Activated CD4-positive, alpha-beta T cell treated with anti-CD3 and anti-CD28 coated beads, Interleukin-2, amount 10 ng/mL, durations not matched to agents 24 days and 14 days (primary cell): ENCODE results near the gene RANBP3L. TPM values are rescaled to one million over a fixed set of nuclear protein-coding genes. Genes with fewer than 3 reads are reported as not detected.
"Not testable (repeated sequence)": the region's sequence is repeated elsewhere in the genome, so short reads cannot be mapped to it uniquely, and the experiment has no call there.

Source experiments
- DNase-seq: peaks from one replicate; pipeline ENCODE4 v3.0.0; 2022
- H3K27ac Mint-ChIP-seq: one replicate; pipeline ENCODE4 v1.8.0; 2022; ENCODE audit warnings: mild to moderate bottlenecking, mixed read lengths
- H3K27me3 Mint-ChIP-seq: one replicate; pipeline ENCODE4 v1.8.0; 2022; ENCODE audit warnings: mixed read lengths
- H3K36me3 Mint-ChIP-seq: one replicate; pipeline ENCODE4 v1.8.0; 2022; ENCODE audit warnings: low read depth, mild to moderate bottlenecking, mixed read lengths
- H3K4me1 Mint-ChIP-seq: one replicate; pipeline ENCODE4 v1.8.0; 2021; ENCODE audit warnings: mixed read lengths
- H3K4me3 Mint-ChIP-seq: one replicate; pipeline ENCODE4 v1.8.0; 2022; ENCODE audit warnings: mild to moderate bottlenecking, moderate library complexity, mixed read lengths
- H3K9me3 Mint-ChIP-seq: one replicate; pipeline ENCODE4 v1.8.0; 2021; ENCODE audit warnings: mixed read lengths
- intact Hi-C: fragments of 100-400 bp; cut with micrococcal nuclease; formaldehyde crosslinking; loops from one replicate; pipeline ENCODE4 v1.15.1; 2023
- total RNA-seq: library from RNA; stranded (reverse); gene quantifications from 2 replicates; pipeline ENCODE4 v1.2.3, GENCODE V29; 2022

Gene RANBP3L
- total RNA-seq, 1 donor from 2014 or later, result not detected

DNA sequence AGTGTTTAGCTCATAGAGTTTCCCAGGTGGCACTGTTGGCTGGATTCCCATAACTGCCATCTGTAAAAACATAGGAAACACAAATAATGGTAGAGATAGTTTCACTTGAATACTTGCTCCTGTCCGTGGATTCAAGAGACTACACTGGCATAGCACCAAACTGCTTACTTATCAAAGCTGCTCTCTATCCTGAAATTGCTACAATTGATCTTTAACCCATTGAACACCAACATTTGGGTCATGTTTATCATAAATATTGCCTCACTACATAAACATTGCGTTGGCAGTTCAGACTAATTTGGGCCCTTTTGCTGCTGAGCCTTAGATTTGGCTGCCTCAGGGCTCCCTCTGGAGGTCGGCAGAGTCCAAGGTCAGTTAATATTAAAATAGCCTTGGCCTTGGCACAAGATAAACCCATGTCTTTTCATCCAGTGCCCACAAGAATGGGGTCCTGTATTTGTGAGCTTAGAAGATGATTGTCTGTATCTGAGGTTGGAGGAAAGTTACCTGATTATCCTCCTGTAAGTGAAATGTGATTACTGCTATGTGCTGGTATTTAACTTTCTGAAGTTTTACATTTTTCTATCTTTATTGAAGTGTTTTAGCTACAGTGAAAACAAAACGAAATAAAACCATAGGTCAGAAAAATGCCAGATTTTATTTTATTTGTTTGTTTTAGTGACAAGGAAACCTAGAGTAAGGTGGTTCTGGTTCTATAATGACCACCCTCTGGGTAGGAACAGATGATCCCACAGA, 4.0 kb upstream of the RANBP3L start:
- H3K9me3 Mint-ChIP-seq, result no peaks in the 10 kb centered on the region
- H3K4me3 Mint-ChIP-seq, result no peak overlapping the region
- DNase-seq, result peak; percentile 65
- peaks cover 17% of the 10 kb centered on the region for H3K27me3 Mint-ChIP-seq
- intact Hi-C loops, result loop anchor here (2.0 to 5.0 kb wide), 2 partner anchors 41 to 228 kb away; no protein-coding TSS in a partner anchor
- H3K4me1 Mint-ChIP-seq, result no peaks in the 10 kb centered on the region
- H3K36me3 Mint-ChIP-seq, result no peaks in the 10 kb centered on the region
- no peak overlapping the region for H3K27ac Mint-ChIP-seq

DNA sequence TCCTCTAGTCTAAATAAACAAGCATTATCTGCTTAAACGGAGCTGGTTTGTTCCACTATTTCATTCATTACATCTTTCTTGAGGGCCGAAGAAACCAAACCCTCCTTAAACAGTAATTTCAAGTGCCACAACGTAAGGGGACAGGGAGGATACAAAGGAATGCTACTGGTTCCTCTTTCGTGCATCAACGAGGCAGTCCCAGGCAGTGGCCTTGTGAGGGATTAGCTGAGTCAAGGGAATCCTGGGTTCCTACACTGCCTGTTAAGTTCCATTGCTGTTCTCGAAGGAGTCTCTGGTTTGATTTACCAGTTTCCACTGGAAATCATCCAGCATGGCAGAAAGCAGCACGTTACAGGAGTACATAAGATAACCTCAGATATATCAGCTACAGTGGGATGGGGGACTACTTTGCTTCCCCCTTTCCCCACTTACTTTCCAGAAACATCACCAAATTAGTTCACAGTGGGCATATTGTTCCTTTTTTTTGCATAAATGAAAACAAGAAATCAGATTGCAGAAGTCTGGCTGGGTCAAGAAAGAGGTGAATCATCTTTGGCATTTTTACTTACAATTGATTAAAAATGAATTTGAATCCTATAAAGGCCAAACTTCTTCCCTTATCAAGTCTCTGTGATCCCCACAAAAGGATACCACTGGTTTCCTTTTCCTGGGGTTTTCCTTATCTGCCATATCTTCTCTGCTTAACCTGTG, 2.5 kb upstream of the RANBP3L start:
- intact Hi-C loops, result loop anchor here (2.0 kb wide), 1 partner anchor 39 kb away; no protein-coding TSS in a partner anchor
- no peaks in the 10 kb centered on the region for H3K9me3 Mint-ChIP-seq
- H3K4me1 Mint-ChIP-seq, result no peaks in the 10 kb centered on the region
- H3K27ac Mint-ChIP-seq, result no peak overlapping the region
- H3K4me3 Mint-ChIP-seq, result no peak overlapping the region
- no peaks in the 10 kb centered on the region for H3K36me3 Mint-ChIP-seq
- no peak for DNase-seq
- H3K27me3 Mint-ChIP-seq, result peaks cover 13% of the 10 kb centered on the region

DNA sequence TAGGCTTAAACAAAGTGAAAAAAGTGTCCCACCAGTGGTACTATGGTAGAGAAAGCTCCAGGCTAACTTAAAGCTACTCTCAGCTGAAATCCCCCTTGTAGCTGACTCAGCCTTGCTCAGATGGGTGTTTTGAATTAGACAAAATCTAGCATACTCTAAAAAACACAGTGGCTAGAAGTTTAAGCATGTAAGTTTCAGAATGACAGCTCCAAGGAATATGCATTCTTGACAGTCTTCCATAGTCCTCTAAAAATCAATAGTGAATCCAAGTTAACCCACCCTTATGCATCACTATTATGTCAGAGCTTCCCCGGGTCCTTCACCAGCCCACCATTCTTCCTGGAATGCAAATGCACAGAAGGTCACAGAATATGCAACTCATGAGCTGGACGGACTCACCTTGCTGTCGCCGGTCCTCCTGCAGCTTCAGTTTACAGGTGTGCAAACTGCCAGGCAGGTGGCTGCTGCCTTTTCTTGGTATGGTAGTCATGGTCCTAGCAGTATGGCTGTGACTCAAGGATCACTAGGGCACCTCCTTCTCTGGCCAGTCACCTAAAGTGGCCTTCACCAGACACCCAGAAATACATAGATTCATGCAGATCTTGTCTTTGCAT, 668 bp downstream of the RANBP3L start:
- H3K27me3 Mint-ChIP-seq, result peaks cover 11% of the 10 kb centered on the region
- no peaks in the 10 kb centered on the region for H3K9me3 Mint-ChIP-seq
- DNase-seq, result no peak
- no peaks in the 10 kb centered on the region for H3K4me1 Mint-ChIP-seq
- H3K27ac Mint-ChIP-seq, result no peak overlapping the region
- intact Hi-C loops, result no loop called here
- H3K36me3 Mint-ChIP-seq, result no peaks in the 10 kb centered on the region
- H3K4me3 Mint-ChIP-seq, result no peak overlapping the region

DNA sequence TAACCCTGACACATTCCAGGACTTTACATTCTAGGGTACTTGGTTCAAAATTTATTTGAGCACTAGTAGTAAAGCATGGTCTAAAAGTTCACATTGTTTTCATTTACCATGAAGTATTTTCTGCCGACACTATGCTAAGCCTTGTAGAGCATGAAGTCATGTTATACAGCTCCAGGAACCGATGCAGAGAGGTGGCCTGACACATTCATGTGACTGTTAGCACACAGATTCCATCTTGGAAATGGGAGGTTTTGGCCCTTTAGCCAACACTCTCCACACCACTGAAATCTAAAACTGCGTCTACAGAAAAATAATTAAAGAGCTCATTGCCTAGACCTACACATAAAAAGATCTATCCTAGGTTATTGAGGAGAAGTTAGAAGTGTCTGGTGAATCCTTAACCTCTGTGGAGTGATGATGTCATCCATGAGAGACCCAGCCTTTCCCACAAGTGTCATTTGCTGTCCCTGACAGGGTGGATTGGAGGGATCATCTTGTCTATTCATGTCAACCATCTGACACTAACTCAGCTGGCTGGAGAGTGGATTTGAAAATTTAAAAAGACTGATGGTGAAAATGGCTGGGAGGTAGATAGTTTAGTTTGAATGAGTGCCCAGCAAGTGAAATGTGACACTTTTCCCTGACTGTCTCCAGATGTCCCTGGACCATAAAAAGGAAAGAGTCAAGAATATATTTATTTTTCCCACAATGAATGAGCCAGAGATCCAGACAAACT, 1.3 kb downstream of the RANBP3L start:
- Mint-ChIP-seq H3K9me3 (no peaks in the 10 kb centered on the region), H3K4me3 (no peak overlapping the region), H3K27me3 (peaks cover 9% of the 10 kb centered on the region), H3K36me3 (no peaks in the 10 kb centered on the region), H3K27ac (no peak overlapping the region), H3K4me1 (no peaks in the 10 kb centered on the region)
- intact Hi-C loops, result no loop called here
- DNase-seq, result no peak

DNA sequence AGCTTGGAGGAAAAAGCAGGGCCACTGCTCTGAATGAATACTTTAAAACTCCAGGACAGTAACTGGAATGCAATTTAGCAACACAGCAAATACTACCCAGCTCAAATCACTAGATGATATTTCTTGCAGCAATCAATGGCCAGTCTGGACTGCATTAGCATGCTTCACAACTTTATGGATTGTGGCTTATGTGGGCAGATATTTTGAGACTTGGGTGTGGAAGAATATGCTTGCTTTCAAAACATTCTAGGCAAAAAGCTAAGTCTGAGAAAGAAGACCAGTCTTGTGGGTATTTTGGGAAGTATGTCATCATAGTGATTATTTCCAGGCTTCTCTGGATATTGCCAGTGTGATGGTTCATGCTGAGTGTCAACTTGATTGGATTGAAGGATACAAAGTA, 3.1 kb downstream of the RANBP3L start:
- no peak overlapping the region for H3K4me3 Mint-ChIP-seq
- no peaks in the 10 kb centered on the region for H3K4me1 Mint-ChIP-seq
- intact Hi-C loops, result no loop called here
- no peaks in the 10 kb centered on the region for H3K36me3 Mint-ChIP-seq
- H3K27ac Mint-ChIP-seq, result no peak overlapping the region
- peaks cover 9% of the 10 kb centered on the region for H3K27me3 Mint-ChIP-seq
- DNase-seq, result no peak
- no peaks in the 10 kb centered on the region for H3K9me3 Mint-ChIP-seq

DNA sequence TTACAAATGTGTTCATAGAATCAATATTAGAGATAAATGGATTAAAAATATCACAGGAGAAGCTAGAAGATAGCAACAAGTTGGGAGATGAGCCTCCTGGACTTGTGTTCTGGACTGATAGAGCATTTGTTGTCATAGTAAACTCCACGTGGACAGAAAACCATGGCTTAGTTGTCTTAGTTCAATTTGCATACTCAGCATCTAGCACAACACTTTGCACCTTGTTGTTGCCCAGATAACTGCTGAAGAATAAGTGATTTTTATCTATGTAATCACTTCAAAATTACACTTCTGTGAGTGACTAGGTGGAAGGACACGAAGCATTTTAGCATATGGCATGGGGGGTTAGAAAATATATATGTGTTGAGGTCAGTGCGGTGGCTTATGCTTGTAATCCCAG, 4.0 kb downstream of the RANBP3L start:
- no peak for DNase-seq
- Mint-ChIP-seq H3K4me3 (no peak overlapping the region), H3K4me1 (no peaks in the 10 kb centered on the region), H3K27me3 (peaks cover 9% of the 10 kb centered on the region), H3K36me3 (no peaks in the 10 kb centered on the region), H3K27ac (no peak overlapping the region), H3K9me3 (no peaks in the 10 kb centered on the region)
- intact Hi-C loops, result no loop called here

DNA sequence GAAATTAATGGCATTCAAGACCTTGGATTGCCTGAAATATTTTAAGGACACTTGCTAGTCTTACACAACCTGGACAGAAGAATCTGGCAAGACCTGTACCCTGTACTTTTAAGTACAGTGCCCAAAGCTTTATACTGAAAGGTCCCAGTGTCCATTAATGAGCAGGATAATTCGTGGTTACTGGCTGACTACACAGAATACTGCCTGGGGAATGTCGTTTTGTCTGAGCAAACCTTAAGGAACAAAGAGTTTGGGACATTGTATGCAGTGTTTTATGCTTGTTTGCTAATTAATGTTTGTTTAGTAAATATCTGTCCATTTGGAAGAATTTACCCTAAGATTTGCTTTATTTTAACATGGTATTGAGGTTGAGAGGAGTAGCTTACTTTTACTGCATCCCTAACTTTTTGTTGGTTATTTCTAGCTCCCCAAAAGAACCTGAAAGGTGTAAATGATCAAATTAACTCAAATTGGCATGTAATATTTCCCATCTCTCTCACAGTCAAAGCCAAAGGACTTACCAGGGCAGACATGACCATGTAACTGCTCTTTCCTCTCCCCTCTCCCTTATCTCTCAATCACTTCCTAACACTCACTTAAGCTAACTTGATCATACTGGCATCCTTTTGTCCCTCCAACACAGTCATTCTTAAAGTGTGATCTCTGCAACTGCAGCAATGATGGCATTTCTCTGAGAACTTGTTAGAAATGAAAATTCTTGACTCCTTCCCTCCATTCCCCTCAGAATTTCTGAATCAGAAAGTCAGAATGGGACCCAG, 15.7 kb downstream of the RANBP3L start:
- Mint-ChIP-seq H3K4me1 (no peaks in the 10 kb centered on the region), H3K4me3 (no peak overlapping the region), H3K27ac (no peak overlapping the region), H3K9me3 (no peaks in the 10 kb centered on the region), H3K36me3 (no peaks in the 10 kb centered on the region), H3K27me3 (peaks cover 11% of the 10 kb centered on the region)
- no peak for DNase-seq
- intact Hi-C loops, result no loop called here

DNA sequence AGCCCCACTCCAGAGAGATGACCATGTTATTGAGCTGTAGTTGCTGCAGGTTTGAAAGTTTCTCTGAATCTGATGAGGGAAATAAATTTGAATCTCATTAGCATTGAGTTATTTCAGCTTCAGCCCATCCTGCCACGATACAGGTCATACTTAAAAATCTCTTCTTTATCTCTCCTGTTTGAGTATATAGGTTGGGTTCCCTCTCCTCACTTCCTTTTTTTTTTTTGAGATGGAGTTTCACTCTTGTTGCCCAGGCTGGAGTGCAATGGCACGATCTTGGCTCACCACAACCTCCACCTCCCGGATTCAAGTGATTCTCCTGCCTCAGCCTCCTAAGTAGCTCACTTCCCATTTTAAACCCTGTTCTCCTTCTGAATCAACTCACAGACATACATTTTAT, 17.9 kb downstream of the RANBP3L start:
- intact Hi-C loops, H3K4me1 Mint-ChIP-seq, H3K9me3 Mint-ChIP-seq, DNase-seq, H3K4me3 Mint-ChIP-seq, H3K27ac Mint-ChIP-seq, H3K36me3 Mint-ChIP-seq: not testable (repeated sequence)
- peaks cover 16% of the 10 kb centered on the region for H3K27me3 Mint-ChIP-seq

DNA sequence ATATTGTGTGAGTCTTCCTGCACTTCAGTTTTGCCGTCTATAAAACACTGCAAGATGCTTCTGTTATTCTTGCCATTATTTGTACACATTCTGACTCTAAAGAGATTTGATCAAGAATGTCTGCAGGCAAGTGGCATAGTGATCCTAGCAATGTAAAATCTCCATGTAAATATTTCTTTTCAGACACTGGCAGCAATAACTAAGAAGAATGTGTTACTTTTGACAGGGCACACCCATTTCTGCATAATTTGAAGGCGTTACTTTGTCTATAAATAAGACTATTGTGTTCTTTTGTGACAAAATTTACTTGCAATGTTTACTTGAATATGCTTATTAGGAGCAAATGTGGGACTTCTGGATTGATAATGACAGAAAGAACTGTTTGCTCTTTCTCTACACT, 20.1 kb downstream of the RANBP3L start:
- Mint-ChIP-seq H3K27me3 (peaks cover 17% of the 10 kb centered on the region), H3K9me3 (no peaks in the 10 kb centered on the region), H3K4me3 (no peak overlapping the region), H3K27ac (no peak overlapping the region), H3K36me3 (no peaks in the 10 kb centered on the region), H3K4me1 (no peaks in the 10 kb centered on the region)
- DNase-seq, result no peak
- intact Hi-C loops, result no loop called here

DNA sequence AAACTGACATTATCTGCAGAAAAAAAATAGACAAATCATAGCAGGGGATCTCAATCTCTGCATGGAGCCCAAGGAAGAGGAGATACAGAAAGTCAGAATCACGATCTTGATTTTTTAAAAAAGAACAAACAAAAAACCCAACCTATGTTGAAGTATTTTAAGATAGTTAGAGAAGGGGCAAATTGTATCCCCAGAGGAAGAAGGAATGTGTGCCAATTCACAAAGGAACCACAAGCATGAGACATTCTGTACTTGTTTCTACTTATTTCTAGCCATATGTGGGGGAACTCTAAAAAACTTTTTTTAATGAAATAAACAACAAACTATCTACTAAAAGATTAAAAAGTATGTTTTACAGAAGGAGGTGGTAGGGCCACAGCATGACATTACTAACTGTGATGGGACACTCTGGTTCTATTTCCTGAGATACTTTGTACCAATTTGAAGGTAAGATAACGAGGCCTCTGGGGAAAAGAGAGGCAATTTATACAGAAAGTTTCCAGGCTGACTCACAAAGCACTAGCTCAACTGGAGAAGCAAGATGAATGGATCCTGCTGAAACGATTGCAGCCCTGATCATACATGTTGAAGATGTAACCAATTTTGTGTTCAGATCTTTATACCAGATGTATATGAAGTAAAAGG, 22.5 kb downstream of the RANBP3L start:
- Mint-ChIP-seq H3K4me1 (no peaks in the 10 kb centered on the region), H3K27me3 (peaks cover 26% of the 10 kb centered on the region), H3K9me3 (no peaks in the 10 kb centered on the region), H3K4me3 (no peak overlapping the region), H3K36me3 (no peaks in the 10 kb centered on the region), H3K27ac (no peak overlapping the region)
- no peak for DNase-seq
- intact Hi-C loops, result no loop called here

DNA sequence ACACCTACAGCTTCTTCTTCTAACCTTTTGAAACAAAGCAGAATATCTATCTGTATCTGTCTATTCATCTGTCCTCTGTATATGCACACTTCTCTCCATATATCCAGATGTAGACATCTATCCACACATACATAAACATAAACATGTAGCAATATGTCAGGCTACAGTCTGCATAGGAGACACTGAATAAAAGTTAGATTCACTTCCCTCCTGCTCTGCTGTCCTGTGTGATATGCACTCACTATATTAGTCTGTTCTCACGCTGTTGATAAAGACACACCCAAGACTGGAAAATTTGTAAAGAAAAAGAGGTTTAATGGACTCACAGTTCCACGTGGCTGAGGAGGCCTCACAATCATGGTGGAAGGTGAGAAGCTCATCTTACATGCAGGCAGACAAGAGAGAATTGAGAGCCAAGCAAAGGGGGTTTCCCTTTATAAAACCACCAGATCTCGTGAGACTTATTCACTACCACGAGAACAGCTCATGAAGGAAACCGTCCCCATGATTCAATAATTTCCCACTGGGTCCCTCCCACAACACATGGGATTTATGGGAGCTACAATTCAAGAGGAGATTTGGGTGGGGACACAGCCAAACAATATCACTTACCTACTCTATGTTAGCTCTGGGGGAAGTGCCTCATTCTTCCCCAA, 24.1 kb downstream of the RANBP3L start:
- Mint-ChIP-seq H3K4me3 (no peak overlapping the region), H3K36me3 (no peaks in the 10 kb centered on the region), H3K27me3 (peaks cover 25% of the 10 kb centered on the region), H3K27ac (no peak overlapping the region), H3K9me3 (no peaks in the 10 kb centered on the region), H3K4me1 (no peaks in the 10 kb centered on the region)
- intact Hi-C loops, result no loop called here
- no peak for DNase-seq

DNA sequence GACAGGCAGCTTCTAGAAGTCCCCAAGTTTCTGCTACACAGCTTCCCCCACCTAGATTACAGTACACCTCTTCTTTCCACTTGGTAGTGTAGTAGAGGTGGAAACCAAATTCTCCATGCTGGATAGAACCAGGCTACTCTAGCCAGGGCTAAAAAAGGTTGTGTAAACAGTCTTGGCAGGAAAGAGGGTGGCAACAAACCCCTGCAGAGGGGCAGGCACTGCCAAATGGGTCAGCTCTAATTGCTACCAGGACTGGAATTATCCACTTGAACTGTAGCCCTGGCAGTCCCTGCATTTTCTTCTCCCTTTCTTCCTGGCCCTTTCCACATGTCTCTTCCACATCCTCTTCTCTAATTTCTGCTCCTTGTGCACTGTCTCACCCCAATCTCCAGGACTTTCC, 24.8 kb downstream of the RANBP3L start:
- Mint-ChIP-seq H3K27ac (no peak overlapping the region), H3K9me3 (no peaks in the 10 kb centered on the region), H3K4me1 (no peaks in the 10 kb centered on the region), H3K4me3 (no peak overlapping the region), H3K27me3 (peaks cover 26% of the 10 kb centered on the region), H3K36me3 (no peaks in the 10 kb centered on the region)
- intact Hi-C loops, result no loop called here
- DNase-seq, result no peak
